Activated naive CD8-positive, alpha-beta T cell (primary cell): ENCODE results near the gene ANKRD49.

Experiments used
- H3K27ac Mint-ChIP-seq: one replicate; pipeline ENCODE4 v1.8.0; 2021; ENCODE audit warnings: mixed read lengths
- H3K27me3 Mint-ChIP-seq: one replicate; pipeline ENCODE4 v1.8.0; 2021; ENCODE audit warnings: mixed read lengths
- H3K36me3 Mint-ChIP-seq: one replicate; pipeline ENCODE4 v1.8.0; 2021; ENCODE audit warnings: mixed read lengths
- H3K4me1 Mint-ChIP-seq: one replicate; pipeline ENCODE4 v1.8.0; 2021; ENCODE audit warnings: low read depth, mixed read lengths
- H3K4me3 Mint-ChIP-seq: one replicate; pipeline ENCODE4 v1.8.0; 2021; ENCODE audit warnings: mild to moderate bottlenecking, mixed read lengths
- H3K9me3 Mint-ChIP-seq: one replicate; pipeline ENCODE4 v1.8.0; 2021; ENCODE audit warnings: low read depth, mixed read lengths

The ANKRD49 gene

GRCh38 chr11:94493281-94494125 lies at the start of gene ANKRD49, which contains the start of gene MRE11:
Gene ANKRD49 (plus strand): TSS chr11:94493984. CDS start chr11:94496694, 2,710 bp downstream.
Gene MRE11 (minus strand): TSS chr11:94493844. CDS start chr11:94492801, 1,043 bp downstream.
- no peaks in the 10 kb centered on the region for H3K27me3 Mint-ChIP-seq
- H3K9me3 Mint-ChIP-seq = no peaks in the 10 kb centered on the region

GRCh38 chr11:94445641-94446040 lies 48.1 kb upstream of the ANKRD49 start:
- no peak overlapping the region for H3K27ac Mint-ChIP-seq
- no peaks in the 10 kb centered on the region for H3K9me3 Mint-ChIP-seq
- no peaks in the 10 kb centered on the region for H3K27me3 Mint-ChIP-seq
- peaks cover 17% of the 10 kb centered on the region for H3K36me3 Mint-ChIP-seq
- no peaks in the 10 kb centered on the region for H3K4me1 Mint-ChIP-seq
- H3K4me3 Mint-ChIP-seq = no peak overlapping the region

More at GRCh38 chr11:94493281-94494125, at the start of gene ANKRD49, which contains the start of gene MRE11:
- H3K4me3 Mint-ChIP-seq = peak within 1 kb of the TSS; percentile 96
- peaks cover 18% of the 10 kb centered on the region for H3K36me3 Mint-ChIP-seq
- H3K4me1 Mint-ChIP-seq = peaks cover 44% of the 10 kb centered on the region
- peak within 1 kb of the TSS; percentile 96 for H3K27ac Mint-ChIP-seq

- no peaks in the 10 kb centered on the region for H3K4me1 Mint-ChIP-seq
- no peak overlapping the region for H3K4me3 Mint-ChIP-seq
- no peak overlapping the region for H3K27ac Mint-ChIP-seq
- H3K9me3 Mint-ChIP-seq = no peaks in the 10 kb centered on the region
- H3K36me3 Mint-ChIP-seq = peaks cover 15% of the 10 kb centered on the region
- H3K27me3 Mint-ChIP-seq = no peaks in the 10 kb centered on the region
Observed at GRCh38 chr11:94447149-94447548, 46.6 kb upstream of the ANKRD49 start.

GRCh38 chr11:94449029-94449428 lies 44.8 kb upstream of the ANKRD49 start:
- Mint-ChIP-seq H3K4me3 (no peak overlapping the region), H3K4me1 (no peaks in the 10 kb centered on the region), H3K27me3 (no peaks in the 10 kb centered on the region), H3K9me3 (peaks cover 4% of the 10 kb centered on the region), H3K36me3 (peaks cover 23% of the 10 kb centered on the region), H3K27ac (no peak overlapping the region)

GRCh38 chr11:94449437-94449836 lies 44.3 kb upstream of the ANKRD49 start:
- Mint-ChIP-seq H3K36me3 (peaks cover 21% of the 10 kb centered on the region), H3K27me3 (no peaks in the 10 kb centered on the region)

GRCh38 chr11:94450048-94450447 lies 43.7 kb upstream of the ANKRD49 start:
- H3K36me3 Mint-ChIP-seq = peaks cover 23% of the 10 kb centered on the region
- H3K4me1 Mint-ChIP-seq = no peaks in the 10 kb centered on the region
- peaks cover 4% of the 10 kb centered on the region for H3K9me3 Mint-ChIP-seq
- H3K27me3 Mint-ChIP-seq = no peaks in the 10 kb centered on the region
- H3K27ac Mint-ChIP-seq = no peak overlapping the region
- no peak overlapping the region for H3K4me3 Mint-ChIP-seq

More at GRCh38 chr11:94449437-94449836, 44.3 kb upstream of the ANKRD49 start:
- Mint-ChIP-seq H3K27ac (no peak overlapping the region), H3K4me1 (no peaks in the 10 kb centered on the region), H3K9me3 (peaks cover 4% of the 10 kb centered on the region), H3K4me3 (no peak overlapping the region)

GRCh38 chr11:94452988-94453387 lies 40.8 kb upstream of the ANKRD49 start:
- peaks cover 4% of the 10 kb centered on the region for H3K9me3 Mint-ChIP-seq
- no peaks in the 10 kb centered on the region for H3K27me3 Mint-ChIP-seq
- H3K4me3 Mint-ChIP-seq = no peak overlapping the region
- H3K36me3 Mint-ChIP-seq = peaks cover 29% of the 10 kb centered on the region
- H3K4me1 Mint-ChIP-seq = no peaks in the 10 kb centered on the region
- H3K27ac Mint-ChIP-seq = no peak overlapping the region

- Mint-ChIP-seq H3K9me3 (peaks cover 4% of the 10 kb centered on the region), H3K27ac (no peak overlapping the region), H3K4me1 (no peaks in the 10 kb centered on the region), H3K4me3 (no peak overlapping the region), H3K27me3 (no peaks in the 10 kb centered on the region), H3K36me3 (peaks cover 28% of the 10 kb centered on the region)
Observed at GRCh38 chr11:94454301-94454700, 39.5 kb upstream of the ANKRD49 start.

- no peaks in the 10 kb centered on the region for H3K27me3 Mint-ChIP-seq
- H3K4me1 Mint-ChIP-seq = no peaks in the 10 kb centered on the region
- H3K4me3 Mint-ChIP-seq = no peak overlapping the region
- peaks cover 38% of the 10 kb centered on the region for H3K36me3 Mint-ChIP-seq
- H3K27ac Mint-ChIP-seq = no peak overlapping the region
- H3K9me3 Mint-ChIP-seq = peaks cover 4% of the 10 kb centered on the region
Observed at GRCh38 chr11:94455861-94456260, 37.9 kb upstream of the ANKRD49 start.

- Mint-ChIP-seq H3K27me3 (no peaks in the 10 kb centered on the region), H3K9me3 (peaks cover 4% of the 10 kb centered on the region), H3K4me1 (no peaks in the 10 kb centered on the region), H3K4me3 (no peak overlapping the region), H3K27ac (no peak overlapping the region), H3K36me3 (peaks cover 43% of the 10 kb centered on the region)
Observed at GRCh38 chr11:94457118-94458029, 36.4 kb upstream of the ANKRD49 start.

- Mint-ChIP-seq H3K36me3 (peaks cover 41% of the 10 kb centered on the region), H3K27me3 (no peaks in the 10 kb centered on the region), H3K4me1 (peaks cover 2% of the 10 kb centered on the region), H3K4me3 (no peak overlapping the region), H3K9me3 (no peaks in the 10 kb centered on the region), H3K27ac (no peak overlapping the region)
Observed at GRCh38 chr11:94459576-94459975, 34.2 kb upstream of the ANKRD49 start.

GRCh38 chr11:94469416-94469815 lies 24.4 kb upstream of the ANKRD49 start:
- H3K27ac Mint-ChIP-seq = no peak overlapping the region
- no peaks in the 10 kb centered on the region for H3K9me3 Mint-ChIP-seq
- peaks cover 37% of the 10 kb centered on the region for H3K36me3 Mint-ChIP-seq
- H3K4me1 Mint-ChIP-seq = peaks cover 11% of the 10 kb centered on the region
- H3K4me3 Mint-ChIP-seq = no peak overlapping the region
- H3K27me3 Mint-ChIP-seq = no peaks in the 10 kb centered on the region

GRCh38 chr11:94472916-94473799 lies 20.6 kb upstream of the ANKRD49 start:
- H3K9me3 Mint-ChIP-seq = no peaks in the 10 kb centered on the region
- H3K4me3 Mint-ChIP-seq = no peak overlapping the region
- peaks cover 25% of the 10 kb centered on the region for H3K36me3 Mint-ChIP-seq
- H3K4me1 Mint-ChIP-seq = peaks cover 20% of the 10 kb centered on the region
- H3K27me3 Mint-ChIP-seq = no peaks in the 10 kb centered on the region
- no peak overlapping the region for H3K27ac Mint-ChIP-seq

- H3K27ac Mint-ChIP-seq = no peak overlapping the region
- H3K4me3 Mint-ChIP-seq = no peak overlapping the region
- H3K4me1 Mint-ChIP-seq = peaks cover 20% of the 10 kb centered on the region
- H3K36me3 Mint-ChIP-seq = peaks cover 26% of the 10 kb centered on the region
- H3K27me3 Mint-ChIP-seq = no peaks in the 10 kb centered on the region
- no peaks in the 10 kb centered on the region for H3K9me3 Mint-ChIP-seq
Observed at GRCh38 chr11:94477624-94478023, 16.2 kb upstream of the ANKRD49 start.
